ENCODE measurements around the gene CFL1.
"Not testable (repeated sequence)": the region's sequence is repeated elsewhere in the genome, so short reads cannot be mapped to it uniquely, and the experiment has no call there.

Gene CFL1

GRCh38 chr11:65857853-65858680 is at the start of gene CFL1:
CFL1 (minus strand) TSS chr11:65858180; CDS start chr11:65858099, 81 bp downstream.
- peak; percentile 94 to 95 for DNase-seq

DNA sequence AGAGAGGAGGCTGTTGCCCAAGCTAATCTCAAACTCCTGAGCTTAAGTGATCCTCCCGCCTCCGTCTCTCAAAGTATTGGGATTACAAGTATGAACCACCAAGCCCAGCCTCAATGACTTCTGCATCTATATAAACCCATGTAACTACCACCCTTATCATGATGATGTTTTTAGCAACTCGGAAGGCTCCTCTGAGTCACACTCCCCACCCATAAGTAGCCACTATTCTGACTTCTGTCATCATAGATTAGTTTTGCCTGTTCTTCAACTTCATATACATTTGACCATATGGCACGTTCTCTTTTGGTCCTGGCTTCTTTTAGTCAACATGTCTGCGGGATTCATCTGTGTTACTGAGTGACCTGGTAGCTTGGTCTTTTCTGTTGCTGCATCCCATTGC is 48.6 kb upstream of the CFL1 start:
- DNase-seq, result no peak

DNA sequence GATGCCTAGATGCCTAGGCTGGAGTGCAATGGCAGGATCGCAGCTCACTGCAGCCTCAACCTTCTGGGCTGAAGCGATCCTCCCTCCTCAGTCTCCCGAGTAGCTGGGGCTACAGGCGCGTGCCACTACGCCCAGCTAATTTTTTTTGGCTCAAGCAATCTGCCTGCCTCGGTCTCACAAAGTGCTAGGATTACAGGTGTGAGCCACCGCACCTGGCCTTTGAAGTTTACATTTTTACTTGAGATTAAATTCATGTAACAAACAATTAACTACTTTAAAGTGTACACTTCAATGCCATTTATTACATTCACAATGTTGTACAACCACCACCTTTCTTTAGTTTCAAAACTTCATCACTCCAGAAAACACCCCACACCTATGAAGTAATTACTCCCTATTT is 45.7 kb upstream of the CFL1 start:
- DNase-seq, result no peak

DNA sequence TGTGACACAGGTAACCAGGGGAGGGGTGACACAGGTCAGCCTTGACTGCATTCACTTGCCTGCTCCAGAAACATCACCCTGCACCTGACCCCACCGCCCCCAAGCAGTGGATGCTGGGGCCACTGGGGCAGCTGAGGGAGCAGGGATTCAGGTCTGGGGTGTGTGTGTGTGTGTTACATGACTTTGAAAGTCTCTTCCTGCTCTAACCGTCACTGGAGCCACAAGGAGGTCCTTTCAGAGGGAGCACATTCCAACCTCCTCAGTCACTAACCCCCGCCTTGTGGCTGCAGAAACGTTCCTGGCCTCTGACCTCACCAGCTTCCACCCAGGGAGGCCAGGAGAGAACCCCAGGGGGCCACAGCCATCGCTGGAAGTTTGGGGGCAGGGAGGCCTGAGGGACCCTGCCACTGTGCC is 45.1 kb upstream of the CFL1 start:
- no peak for DNase-seq

- no peak for DNase-seq
These were observed 42.9 kb upstream of the CFL1 start for GRCh38 chr11:65900899-65901180.

DNA sequence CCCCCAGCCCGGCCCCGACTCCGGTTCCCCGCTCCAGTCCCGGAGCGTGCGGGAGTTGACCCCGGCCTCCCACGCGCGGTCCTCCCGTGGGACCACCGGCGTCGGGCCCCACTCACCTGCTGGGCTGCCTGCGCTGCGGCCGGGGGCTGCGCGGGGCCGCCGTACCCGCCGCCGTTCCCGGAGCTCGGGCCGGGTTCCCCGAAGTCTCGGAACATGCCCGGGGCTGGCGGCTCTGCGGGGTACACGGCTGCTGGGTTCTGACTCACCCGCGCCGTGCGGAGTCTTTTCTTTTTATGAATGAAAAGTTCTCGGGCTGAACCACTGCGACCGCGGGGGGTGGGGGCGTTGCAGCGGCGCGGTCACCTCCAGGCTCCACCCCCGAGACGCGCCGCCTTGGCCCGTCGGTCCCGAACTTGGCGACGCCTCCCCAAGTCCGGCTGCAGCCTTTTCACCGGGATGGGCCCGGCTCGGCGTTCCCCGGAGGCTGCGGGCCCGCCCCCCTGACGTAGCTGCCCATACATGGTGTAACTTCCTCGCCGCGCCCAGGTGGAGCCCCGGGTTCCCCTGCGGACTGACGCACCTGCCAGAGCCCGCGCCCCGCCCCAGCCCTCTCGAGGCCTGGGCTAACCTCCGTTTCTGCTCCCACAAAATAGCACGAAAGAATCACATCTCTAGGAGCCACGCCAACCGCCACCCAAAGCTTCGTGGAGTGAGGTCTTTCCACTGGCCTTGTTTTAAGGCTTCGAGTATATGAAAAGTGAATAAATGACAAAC is 42.3 kb upstream of the CFL1 start, which contains the start of gene FOSL1:
Gene FOSL1, minus strand, starts transcription at position 264 of the 774 bp plus-strand sequence. Its CDS starts 49 bp downstream, at position 215.
- DNase-seq, result peak; percentile 89 to 92

DNA sequence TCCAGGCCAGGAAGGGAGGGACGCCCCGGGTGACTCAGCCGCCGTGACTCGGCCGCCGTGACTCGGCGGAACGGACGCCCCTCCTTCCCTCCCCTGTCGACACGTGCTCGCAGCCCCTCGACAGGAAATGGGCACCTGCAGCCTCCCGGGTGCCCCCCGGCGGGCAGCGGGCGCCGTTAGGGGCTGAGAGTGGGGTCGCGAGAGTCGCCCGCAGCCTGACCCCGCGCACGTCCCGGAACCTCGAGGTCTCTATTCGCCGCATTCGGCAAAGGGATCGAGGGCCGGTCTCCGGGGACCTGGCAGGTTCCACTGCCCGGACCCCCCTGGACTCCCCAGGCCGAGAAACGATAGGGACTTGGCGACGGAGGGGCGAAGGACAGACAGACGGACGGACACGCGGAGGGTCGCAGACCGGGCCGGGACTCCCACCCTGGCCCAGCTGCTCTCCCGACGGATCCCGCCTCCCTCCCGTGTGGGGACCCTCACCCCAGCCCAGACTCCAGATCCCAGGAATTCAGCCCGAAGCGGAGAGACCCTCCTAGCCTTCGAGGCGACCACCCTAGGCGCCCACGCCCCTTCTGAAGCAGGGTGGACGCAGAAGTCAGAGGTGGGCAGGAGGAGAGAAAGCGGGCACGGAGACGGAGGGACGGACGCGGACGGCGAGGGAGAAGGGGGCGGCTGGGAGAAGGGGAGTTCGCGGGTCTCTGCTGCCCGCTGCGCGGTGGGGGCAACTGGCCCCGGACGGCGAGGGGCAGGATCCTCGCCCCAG is 41.6 kb upstream of the CFL1 start:
- peak in 1 of 2 donors; percentile 72 for DNase-seq

DNA sequence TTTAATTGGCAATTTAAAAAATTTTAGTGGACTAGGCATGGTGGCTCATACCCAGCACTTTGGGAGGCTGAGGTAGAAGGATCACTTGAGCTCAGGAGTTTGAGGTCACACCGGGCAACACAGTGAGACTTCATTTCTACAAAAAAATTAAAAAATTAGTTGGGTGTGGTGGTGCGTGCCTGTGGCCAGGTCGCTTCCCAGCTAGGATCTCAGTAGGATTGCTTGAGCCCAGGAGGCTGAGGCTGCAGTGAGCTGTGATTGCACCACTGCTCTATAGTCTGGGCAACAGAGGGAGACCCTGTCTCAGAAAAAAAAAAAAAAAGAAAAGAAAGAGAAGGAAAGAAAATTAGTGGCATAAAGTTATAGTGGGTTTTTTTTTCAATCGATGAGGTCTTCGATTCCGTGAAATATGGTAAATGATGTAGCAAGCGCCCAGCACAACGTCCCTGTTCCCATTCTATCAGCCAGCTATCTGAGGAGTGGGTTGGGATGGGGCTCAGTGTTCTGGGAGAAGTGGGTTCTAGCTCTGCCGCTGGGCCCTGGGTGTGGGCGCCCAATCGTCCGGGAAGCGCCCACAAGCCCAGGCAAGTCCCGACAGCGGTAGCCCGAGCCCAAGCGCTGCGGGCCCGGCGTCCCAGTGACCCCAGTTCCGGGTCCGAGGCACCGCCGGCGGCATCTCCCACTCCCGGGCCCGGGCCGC is 40.8 kb upstream of the CFL1 start:
- DNase-seq, result no peak

- no peak for DNase-seq
These were observed 39.1 kb upstream of the CFL1 start for GRCh38 chr11:65897020-65897471.

DNA sequence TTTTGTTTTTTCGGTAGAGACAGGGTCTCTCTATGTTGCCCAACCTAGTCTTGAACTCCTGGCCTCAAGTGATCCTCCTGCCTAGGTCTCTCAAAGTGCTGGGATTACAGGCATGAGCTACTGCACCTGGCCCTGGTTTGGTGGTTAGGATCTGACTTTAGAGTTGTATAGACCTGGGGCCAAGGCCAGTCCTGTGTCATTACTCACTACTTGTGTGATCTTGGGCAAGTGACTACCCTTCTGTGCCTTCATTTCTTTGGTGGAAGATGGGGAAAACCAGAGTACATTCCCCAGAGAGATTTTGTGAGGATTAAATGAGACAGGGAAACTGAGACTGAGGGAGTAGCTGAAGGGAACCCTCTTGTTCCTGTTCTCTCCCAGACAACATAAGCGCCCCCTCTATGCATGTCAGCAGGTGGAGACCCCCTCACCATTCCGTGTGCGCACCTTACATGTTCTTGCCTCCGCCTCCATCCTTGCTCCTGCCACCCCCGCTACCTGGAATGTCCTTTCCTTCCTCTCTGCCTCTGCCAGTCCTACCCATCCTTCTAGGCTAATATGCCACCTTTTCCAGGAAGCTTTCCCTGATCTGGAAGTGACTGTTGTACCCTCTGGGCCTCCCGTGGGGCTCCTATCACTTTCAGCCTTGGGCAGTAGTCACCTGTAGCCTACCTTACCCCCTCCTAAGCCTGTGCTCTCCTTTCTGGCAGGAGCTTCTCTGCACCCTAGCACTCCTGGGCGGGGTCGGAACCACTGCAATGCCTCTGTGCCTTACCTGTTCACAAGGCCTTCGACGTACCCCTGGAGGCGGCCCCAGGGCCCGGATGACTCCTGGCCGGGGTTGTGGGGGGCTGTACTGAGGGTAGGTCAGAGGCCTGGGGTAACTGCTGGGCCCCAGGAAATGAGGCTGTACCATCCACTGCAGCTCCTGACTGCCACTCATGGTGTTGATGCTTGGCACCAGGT is 38.3 kb upstream of the CFL1 start:
- DNase-seq, result no peak

- no peak for DNase-seq
These were observed 37.6 kb upstream of the CFL1 start for GRCh38 chr11:65895482-65895981.

- no peak for DNase-seq
These were observed 36.1 kb upstream of the CFL1 start for GRCh38 chr11:65894034-65894591.

DNA sequence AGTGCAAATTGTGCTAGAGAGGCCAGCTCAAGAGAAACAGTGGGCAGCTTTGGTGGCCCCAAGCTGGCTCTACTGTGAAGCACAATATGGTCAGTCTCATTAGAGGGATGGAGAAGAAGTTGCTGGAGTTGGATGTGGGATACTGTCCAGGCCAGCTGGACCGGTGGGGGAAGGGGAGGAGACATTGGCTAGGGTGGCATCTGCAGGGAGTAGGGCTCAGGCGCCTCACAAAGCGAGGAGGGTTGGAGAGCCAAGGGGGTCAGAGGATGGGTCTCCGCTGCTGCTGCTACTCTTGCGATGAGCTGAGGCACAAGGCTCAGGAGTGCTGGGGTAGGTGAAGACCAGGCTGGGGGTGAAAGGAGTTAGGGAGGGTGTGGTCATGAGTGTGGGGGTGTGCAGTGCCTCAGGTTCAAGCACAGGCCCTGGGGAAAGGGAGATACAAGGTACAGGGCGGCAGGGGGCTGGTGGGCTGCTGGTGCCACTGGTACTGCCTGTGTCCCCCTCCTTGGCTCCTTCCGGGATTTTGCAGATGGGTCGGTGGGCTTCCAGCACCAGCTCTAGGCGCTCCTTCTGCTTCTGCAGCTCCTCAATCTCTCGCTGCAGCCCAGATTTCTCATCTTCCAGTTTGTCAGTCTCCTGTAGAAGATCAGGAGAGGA is 34.8 kb upstream of the CFL1 start:
- no peak for DNase-seq

GRCh38 chr11:65892137-65892540 is 34.2 kb upstream of the CFL1 start:
- not testable (repeated sequence) for DNase-seq

- no peak for DNase-seq
These were observed 33.5 kb upstream of the CFL1 start for GRCh38 chr11:65891219-65892136.

- peak; percentile 97 to 98 for DNase-seq
These were observed 32.6 kb upstream of the CFL1 start, which contains the start of gene CCDC85B for GRCh38 chr11:65890324-65891218. CCDC85B (plus strand) TSS chr11:65890673; CDS start chr11:65890784, 111 bp downstream.

DNA sequence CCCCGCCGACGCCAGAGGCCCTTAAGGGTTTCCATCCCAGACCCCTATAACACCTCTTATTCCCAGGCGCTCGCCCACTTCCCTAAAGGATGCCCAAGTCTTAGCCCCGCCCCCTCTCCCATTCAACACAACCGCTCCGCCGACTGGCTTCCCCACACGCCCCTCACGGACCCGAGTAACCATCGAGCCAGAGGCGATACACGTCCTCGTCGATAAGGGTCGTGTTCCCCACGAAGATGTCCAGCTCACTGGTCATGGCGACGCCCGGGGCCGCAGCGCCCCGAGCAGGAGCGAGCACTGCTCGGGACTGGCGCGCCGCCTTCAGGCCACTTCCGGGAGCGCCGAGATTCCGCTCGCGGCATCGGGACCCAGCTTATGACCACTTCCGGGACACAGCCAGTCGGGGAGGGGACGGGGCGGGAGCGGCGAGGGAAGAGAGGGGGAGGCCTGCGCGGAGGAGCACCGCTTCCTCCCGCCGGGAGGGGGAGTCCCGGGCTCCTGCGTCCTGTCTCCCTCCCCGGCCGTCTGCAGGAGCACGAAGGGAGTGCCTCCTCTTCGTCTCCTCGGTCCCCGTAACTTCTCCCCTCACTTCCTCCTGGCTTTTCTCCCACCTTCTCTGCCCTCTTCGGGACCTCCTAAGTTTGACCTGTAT is 30.3 kb upstream of the CFL1 start, which contains the start of gene FIBP:
Gene FIBP, minus strand, starts transcription at position 309 of the 652 bp plus-strand sequence. Its CDS starts 53 bp downstream, at position 256.
- DNase-seq, result peak; percentile 95 to 97
